HG02678 (cell line): ENCODE results near the gene CLASP2.

Source experiments
- ATAC-seq: cut with Tn5 transposase; IDR thresholded peaks from one replicate; pipeline ENCODE4 v1.9.1; 2021; ENCODE audit warnings: mild to moderate bottlenecking, moderate library complexity; ENCODE audit not compliant: unreplicated experiment

CLASP2 gene

DNA sequence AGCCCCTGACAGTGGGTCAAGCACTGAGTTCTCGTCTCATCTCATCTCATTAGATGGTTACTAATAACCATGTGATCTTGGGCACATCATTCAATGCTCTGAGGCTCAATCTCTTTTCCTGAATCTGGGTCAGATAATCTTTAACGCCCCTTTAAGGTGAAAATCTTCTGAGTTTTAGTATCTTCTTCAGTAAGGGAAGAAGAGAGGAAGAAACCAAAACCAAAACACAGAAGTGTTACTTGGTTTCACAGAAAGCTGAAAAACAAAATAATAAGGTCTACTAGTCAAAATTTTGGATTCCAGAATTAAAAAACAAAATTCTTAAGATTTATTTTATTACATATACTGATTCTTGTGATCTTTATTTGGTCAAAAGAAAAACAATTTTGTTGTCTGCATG lies 78.2 kb downstream of the CLASP2 start:
- ATAC-seq, result no peak

DNA sequence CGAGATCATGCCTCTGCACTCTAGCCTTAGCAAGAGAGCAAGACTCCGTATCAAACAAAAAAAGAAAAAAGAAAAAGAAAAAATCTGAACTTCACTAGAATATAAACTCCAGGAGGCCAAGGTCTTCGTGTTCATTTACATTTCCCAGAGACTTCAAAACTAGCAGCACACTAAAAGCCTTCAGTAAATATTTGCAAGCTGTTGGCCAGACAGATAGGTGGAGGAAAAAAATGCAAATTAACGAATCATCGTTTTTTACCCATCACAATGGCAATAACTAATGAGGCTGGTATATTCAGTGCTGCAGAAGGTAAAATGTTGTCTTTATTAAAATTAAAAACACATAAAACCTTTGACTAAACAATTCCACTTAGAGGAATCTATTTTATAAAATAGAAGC lies 80.6 kb downstream of the CLASP2 start:
- ATAC-seq, result no peak

DNA sequence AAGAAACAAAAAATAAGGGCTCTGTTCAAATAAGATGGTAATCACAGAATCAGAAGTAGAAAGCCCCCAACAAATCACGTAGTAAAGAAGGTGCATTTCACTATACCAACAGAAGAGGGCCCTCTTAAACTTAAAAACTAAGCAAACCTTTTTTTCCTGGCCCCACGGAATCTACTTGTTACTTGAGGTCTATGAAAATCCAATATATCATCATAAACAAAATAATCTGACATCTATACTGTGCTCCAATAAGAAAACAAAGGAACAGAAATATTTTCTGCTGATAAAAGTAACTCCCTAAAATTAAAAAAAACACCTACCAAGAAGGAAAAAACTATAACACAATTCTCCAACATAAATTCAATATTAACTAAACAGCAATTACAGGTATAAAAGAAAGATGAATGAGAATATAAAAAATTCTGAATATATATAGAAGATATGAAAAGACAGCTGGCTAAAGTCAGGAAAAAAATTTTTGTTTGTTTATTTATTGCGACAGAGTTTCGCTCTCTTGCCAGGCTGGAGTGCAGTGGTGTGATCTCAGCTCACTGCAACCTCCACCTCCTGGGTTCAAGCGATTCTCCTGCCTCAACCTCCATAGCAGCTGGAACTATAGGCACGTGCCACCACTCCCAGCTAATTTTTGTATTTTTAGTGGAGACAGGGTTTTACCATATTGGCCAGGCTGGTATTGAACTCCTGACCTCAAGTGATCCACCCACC lies 81.8 kb downstream of the CLASP2 start:
- no peak for ATAC-seq

DNA sequence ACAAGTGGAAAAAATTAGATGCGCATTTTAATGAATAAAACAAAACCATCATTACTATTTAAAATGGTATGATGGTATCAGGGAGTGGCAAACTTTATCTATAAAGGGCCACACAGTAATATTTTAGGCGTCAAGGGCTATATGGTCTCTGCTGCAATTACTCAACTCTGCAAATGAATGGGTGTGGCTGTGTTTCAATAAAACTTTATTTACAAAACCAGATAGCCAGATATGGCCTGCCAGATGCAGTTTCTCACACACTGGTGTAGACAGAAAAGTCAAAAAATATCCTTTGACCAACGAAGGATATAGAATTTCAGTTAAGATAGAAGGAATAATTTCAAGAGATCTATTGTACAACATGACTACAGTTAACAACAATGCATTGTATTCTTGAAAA lies 83.8 kb downstream of the CLASP2 start:
- ATAC-seq, result no peak

DNA sequence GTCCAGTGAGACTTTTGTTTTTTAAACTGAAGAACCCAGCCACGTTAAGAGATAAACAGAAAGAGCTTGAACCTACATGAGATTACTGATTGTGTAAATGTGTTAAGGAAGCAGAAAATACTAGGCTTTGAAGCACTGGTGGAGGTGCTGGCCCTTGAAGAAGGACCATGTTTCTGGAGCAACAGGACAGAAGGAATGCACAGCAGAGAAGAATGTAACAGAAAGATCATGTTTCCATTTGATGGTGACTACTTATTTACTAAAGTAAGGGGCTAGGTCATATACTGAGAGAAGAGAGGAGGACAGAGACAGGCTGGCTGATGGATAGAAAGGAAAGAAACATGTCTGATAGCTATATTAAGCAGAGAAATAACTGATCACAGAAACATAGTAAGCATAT lies 88.8 kb downstream of the CLASP2 start:
- ATAC-seq, result no peak

DNA sequence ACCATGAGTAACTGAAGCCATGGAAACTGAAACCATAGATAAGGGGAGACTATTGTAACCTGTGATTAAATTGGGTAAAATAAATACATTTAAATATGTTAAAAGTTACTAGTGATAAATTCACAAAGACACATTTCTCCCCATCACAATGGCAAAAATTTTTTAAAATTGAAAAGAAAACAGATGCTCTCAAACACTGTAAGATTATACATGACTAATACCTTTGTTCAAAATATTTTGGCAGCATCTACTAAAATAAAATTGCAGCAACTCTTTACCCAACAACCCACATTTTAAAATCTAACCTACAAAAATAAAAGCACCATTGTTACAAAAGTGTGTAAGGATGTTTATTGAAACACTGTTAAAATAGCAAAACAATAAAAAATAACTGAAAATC lies 93.3 kb downstream of the CLASP2 start:
- no peak for ATAC-seq

DNA sequence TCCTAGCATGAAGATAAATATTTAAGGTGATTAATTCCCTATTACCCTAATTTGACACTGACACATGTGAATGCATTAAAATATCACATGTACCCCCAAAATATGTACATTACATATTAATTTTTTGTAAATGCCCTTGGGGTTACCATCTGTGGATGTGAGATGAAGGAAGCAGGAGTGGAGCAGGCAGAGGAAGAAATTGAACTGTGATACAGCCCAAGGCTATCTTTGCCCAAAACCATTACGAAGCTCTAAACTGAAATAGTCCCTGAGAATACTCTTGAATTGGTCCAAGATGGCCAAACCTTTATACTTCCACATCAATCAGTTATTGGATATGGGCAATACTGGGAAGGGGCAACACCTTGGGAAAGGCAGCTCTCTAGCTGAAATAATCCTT lies 105.0 kb downstream of the CLASP2 start:
- no peak for ATAC-seq

DNA sequence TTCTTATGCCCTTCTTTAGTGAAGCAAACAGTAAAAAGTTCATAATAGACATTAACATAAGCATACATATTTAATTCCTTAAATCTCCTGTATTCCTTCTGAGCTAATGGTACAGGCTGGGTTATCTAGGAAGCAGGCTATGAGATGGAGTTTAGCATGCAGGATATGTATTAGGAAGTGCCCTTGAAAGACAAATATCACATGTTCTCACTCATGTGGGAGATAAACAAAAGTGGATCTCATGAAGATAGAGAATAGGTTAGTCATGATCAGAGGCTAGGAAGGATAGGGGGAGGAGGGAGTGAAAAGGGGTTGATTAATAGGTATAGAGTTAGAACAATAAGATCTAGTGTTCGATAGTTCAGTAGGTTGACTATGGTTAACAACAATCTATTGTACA lies 105.4 kb downstream of the CLASP2 start:
- no peak for ATAC-seq

DNA sequence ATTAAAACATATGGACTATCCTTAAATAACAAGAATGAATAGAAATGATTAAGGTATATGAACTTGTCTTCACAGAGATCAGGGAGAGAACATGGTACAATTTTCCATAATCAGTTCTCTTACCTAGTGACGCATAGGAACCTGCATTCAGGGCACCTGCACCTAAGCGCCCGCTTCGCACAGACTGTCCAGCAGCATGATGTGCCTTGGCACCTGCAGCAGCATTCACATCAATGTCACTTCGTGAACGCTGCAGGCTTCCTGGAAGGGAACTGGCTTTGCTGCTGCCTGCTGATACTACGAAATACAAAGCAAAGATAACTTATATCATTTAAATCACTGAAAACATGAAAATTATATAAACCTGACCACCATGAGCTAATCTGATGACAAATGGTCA lies 115.2 kb downstream of the CLASP2 start:
- no peak for ATAC-seq

DNA sequence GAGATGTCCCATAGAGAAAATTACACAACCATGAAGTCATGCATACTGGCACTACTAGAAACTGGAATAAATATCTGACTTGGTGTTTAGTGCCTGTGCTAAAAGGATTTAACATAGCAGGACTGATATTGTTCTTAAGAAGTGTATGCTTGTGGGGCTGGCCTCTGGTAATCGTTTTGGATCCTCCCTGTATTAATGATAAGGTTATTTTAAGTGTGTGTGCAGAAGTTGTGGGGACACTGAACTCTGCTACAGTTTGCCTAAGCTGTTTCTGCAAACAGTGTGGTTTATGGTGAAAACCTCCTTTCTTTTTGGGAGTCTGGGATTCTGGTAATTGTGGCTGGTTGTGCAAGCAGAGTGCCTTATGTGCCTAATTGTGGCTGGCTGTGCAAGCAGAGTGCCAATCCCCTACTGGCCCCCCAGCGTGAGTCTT lies 120.8 kb downstream of the CLASP2 start:
- no peak for ATAC-seq

DNA sequence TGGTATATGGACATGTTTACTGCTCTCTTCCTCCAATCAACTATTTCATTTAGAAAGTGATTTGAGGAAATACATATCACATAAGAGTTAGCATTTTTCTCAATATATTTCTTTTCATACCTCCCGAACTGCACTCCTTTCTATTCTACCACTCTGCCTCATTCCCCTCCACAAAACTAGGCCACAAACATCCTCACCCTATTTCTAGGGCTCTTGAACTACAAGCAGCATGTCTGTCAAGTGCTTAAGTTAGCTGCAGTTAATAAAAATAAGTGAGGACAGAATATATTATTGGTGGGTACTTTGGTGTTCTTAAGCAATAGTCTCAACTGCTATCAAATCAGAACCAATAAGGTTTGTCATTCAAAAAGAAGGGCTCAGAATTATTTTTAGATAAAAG lies 125.1 kb downstream of the CLASP2 start:
- no peak for ATAC-seq

DNA sequence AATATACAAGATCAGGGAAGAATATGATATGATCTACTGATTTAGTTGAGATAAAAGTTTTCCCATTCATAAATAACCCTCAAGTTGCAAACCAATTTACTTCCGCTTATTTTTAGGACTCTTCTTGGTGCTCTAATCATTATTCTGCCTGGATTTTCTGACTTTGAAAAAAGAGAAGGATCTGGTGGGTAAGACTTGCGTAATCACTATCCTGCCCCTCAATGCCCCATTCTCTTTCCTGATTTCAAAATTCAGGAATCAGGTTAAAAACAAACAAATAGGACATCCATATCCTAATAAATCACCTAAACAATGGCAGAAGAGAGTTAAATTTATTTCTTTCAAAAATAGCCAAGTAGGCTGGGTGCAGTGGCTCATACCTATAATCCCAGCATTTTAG lies 127.5 kb downstream of the CLASP2 start:
- ATAC-seq, result no peak

DNA sequence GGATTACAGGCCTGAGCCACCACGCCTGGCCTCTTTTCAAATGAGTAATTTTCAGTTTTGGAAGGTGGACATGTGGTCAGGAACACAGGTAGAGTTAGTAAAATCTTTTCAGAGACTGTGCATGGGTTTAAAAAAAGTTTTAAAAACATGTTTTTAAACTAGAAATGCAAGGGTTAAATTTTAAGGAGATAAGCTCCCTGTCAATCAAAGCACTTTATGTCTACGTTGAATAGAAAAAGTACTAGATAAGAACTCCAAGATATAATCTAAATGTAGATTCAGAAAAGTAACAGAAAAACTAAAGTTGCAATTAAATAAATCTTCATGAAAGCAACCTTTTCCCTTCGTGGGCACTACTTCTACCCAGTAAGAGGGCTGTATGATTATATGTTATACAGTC lies 131.7 kb downstream of the CLASP2 start:
- no peak for ATAC-seq

DNA sequence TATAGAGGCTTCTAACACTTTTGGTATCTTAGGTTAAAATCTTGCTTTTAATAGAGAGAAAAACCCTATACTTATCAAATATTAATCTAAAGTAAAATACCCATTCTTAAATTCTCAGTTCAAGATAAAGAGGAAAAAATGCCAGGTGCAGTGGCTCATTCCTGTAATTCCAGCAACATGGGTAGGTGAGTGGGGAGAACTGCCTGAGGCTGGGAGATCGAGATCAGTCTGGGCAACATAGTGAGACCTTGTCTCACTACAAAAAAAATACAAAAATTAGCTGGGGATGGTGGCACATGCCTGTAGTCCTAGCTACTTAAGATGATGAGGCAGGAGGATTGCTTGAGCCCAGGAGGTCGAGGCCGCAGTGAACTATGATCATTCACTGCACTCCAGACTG lies 135.8 kb downstream of the CLASP2 start:
- no peak for ATAC-seq

DNA sequence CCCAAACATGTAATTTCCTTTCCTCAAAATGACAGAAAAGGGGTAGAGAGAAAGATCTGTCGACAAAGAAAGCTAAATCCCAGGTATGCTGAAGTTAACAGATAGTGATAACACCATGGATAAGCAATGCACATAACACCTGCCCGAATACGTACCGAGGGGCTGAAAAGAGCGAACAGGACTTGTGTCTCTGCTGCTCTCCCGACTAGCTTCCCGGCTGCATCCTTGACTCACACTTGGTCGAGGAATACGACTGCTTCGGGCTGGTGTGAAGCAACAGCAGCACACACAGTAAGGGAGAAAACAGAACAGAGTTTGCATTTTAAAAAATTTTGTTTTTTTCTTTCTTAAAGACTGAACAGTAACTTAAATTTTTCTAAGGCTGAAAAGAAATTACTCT lies 136.4 kb downstream of the CLASP2 start:
- no peak for ATAC-seq

DNA sequence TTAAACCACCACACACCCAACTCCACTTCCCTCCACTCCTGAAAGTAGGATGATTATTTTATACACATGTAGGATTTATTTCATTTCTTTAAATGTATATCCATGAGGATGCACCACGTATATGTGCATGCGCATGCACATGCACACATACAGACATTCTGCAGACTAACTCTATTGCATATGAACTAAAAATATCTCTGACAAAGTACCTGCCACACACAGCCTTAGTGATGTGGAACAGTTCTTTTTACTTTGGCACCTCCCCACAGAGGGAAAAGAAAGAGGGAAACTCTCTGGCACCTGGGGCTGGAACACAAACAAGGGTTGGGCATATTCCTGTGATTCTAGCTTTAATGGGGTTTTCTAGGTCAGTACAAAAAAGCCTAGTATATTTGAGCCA lies 138.2 kb downstream of the CLASP2 start:
- ATAC-seq, result no peak

DNA sequence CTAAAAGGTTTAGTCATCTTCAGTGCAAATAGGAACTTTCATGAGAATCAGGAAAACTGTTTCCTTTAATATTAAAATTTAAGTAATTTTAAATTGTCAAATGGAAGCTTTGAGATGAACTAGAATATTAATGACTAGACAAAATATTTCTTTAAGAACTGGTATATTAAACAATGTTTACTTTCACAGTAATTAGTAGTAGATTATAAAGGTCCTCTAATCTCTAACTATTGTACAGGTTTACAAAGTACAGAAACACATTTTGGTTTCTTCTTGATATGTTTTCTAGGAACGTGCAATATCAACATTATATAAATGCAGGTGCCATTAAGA lies 138.9 kb downstream of the CLASP2 start:
- no peak for ATAC-seq

DNA sequence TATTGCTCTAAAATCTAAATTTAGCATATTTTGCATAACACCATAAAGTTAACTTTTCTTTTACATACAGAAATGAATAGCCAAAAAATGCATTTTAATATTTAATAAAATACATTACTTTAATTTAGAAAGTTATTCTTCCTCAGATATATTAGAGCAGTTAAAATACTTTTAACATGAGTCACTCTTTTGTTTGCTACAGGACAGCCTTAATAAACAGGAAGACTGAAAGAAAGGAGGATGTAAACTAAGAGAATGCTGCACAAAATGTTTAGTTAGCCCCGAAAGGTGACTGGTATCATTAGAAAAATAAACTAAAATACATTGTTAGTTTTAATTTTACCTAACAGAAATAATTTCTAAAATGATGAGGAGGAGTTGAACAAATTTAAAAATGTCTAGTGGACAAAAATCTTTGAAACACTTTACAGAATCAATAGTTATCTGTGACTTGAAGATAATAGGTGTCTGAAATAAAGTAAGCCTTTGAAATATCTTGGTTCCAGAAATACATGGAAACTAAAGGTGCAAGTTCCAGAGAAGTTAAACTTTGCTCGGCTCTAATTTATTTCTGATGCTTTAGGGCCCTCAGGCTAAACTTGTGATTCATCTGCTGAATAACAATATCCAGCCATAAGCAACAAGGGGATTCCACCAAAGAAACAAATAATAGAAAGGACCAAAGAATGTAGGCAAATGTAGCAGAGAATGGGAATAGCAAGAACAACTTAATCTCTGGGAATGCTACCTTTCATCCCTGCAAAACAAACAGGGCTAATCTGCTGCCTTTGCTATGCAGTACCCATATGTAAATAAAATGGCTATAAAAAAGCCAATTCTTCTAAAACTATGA lies 139.5 kb downstream of the CLASP2 start:
- ATAC-seq, result no peak

DNA sequence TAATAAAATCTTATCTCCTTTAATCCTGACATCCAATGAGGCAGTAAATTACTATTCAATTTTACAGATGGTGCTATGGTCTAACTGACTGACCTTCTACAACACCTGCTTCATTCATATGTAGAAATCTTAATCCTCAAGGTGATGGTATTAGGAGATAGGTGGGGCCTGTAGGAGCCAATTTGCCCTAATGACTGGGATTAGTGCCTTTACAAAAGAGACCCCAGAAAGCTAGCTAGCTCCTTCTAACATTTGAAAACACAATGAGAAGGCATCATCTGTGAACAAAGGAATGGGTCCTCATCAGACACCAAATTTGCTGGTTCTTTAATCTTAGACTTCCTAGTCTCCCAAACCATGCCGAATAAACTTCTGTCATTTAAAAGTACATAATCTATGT lies 140.5 kb downstream of the CLASP2 start:
- no peak for ATAC-seq

DNA sequence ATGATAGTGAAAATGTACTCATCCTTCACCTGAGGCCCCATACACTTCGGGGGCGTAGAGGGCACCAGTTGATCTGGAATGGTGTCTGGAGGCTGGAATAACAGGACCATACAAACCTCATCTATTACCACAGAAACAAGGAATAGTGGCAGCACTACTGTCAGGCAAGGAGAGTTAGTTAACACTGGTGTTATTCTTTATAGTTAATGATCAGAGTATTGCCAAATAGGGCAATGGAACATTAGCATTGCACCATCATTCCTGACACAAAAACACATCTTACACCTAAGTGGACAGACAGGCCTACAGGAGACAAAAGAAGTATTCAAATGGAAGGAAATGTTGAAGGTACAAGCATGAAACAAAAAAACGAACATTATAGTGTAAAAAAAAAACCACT lies 140.9 kb downstream of the CLASP2 start:
- ATAC-seq, result no peak

DNA sequence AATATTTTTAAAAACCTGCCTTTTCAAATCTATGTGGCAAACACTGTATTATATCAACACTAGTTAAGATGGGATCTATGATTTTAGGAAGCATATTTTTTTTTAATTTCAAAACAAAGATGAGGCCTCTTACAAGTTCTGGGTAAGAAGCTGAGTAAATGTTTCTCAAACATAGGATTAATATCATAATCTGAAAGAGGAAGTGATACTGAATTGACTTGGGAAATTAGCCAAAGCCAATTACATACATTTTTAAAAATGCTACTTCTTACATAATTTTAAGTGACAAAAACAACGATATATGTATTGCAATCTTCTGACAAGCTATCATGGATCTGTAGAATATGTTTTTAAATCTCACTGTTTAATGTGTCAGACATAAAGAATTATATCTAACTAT lies 142.7 kb downstream of the CLASP2 start:
- no peak for ATAC-seq

DNA sequence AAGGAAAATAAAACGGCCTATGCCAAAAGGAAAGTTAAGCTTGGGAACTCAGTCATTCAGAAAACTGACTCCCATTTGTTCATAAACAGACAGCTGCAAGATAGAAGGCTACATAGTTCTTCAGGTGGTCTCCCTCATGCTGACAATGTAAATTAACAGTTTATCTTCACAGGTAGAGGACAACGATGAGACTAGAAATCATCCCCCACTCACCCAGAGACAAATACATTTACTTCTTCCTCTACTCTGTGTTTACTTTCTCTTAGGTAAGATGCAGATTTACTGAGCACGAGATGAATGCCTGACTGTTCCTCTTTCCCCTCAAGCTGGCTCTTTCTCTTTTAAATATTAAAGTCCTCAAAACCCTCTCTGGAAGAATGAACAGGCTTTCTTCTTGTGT lies 160.2 kb downstream of the CLASP2 start:
- no peak for ATAC-seq

DNA sequence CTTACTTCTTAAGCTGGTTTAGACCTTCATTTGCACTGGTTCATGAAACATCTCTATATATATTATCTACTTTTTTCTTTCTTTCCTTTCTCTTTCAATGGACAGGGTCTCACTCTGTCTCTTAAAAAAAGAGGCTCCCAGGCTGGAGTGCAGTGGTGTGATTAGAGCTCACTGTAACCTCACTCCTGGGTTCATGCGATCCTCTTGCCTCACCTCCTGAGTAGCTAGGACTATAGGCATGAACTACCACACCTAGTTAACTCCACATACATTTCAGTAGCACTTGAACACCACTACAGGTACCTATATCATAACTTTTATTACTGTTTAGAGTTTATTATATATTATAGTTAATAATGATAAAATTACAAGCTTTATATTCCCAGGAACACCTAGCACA lies 160.8 kb downstream of the CLASP2 start:
- ATAC-seq, result no peak
